SK-N-SH treated with all-trans-retinoic acid at 6 μM for 48 hours (cell line): Measurements from ENCODE around the gene ZNF331.

Source experiments
- CREB5 ChIP-seq: fragments of 250-450 bp; sonication (Bioruptor Pico); IDR thresholded peaks from 2 replicates; pipeline ENCODE4 v1.5.1; 2020; ENCODE audit warnings: low read depth, mild to moderate bottlenecking, moderate library complexity
- ISL1 ChIP-seq: fragments of 250-450 bp; sonication (Bioruptor Pico); IDR thresholded peaks from 2 replicates; pipeline ENCODE4 v2.1.2; 2022; ENCODE audit warnings: mild to moderate bottlenecking, moderate library complexity
- POU6F1 ChIP-seq: fragments of 250-450 bp; sonication (Bioruptor Pico); IDR thresholded peaks from 2 replicates; pipeline ENCODE4 v1.8.0; 2021; ENCODE audit warnings: low read depth, mild to moderate bottlenecking, moderate library complexity, borderline replicate concordance
- PPARA ChIP-seq: fragments of 250-450 bp; sonication (Bioruptor Pico); IDR thresholded peaks from 2 replicates; pipeline ENCODE4 v1.5.0; 2020; ENCODE audit warnings: mild to moderate bottlenecking, borderline replicate concordance
- RARB ChIP-seq: fragments of 250-450 bp; sonication (Bioruptor Pico); IDR thresholded peaks from 2 replicates; pipeline ENCODE4 v1.8.0; 2021; ENCODE audit warnings: mild to moderate bottlenecking, moderate library complexity
- TCF4 ChIP-seq: fragments of 250-450 bp; sonication (Bioruptor Pico); IDR thresholded peaks from 2 replicates; pipeline ENCODE4 v1.8.0; 2021; ENCODE audit warnings: mild to moderate bottlenecking, moderate library complexity, borderline replicate concordance
- TOX ChIP-seq: fragments of 250-450 bp; sonication (Bioruptor Pico); IDR thresholded peaks from 2 replicates; pipeline ENCODE4 v1.8.0; 2021; ENCODE audit warnings: mild to moderate bottlenecking, moderate library complexity, borderline replicate concordance
- TSHZ2 ChIP-seq: fragments of 250-450 bp; sonication (Bioruptor Pico); IDR thresholded peaks from 2 replicates; pipeline ENCODE4 v1.5.0; 2020; ENCODE audit warnings: mild to moderate bottlenecking, moderate library complexity
- ZC3H10 ChIP-seq: fragments of 250-450 bp; sonication (Bioruptor Pico); IDR thresholded peaks from 2 replicates; pipeline ENCODE4 v1.5.1; 2021; ENCODE audit warnings: mild to moderate bottlenecking, moderate library complexity
- ZFP3 ChIP-seq: fragments of 250-450 bp; sonication (Bioruptor Pico); IDR thresholded peaks from 2 replicates; pipeline ENCODE4 v1.5.0; 2020; ENCODE audit warnings: mild to moderate bottlenecking, moderate library complexity
- ZNF8 ChIP-seq: fragments of 450-650 bp; formaldehyde crosslinking; IDR thresholded peaks from 2 replicates; pipeline ENCODE4 v1.5.0; 2020; ENCODE audit warnings: mild to moderate bottlenecking, moderate library complexity

GRCh38 chr19:53626976-53627375 lies 89.0 kb downstream of the ZNF331 start:
- no peak for TF ChIP-seq ZFP3
- no peak for TF ChIP-seq RARB (CRISPR knock-in tag)
- TF ChIP-seq ZNF8: no peak
- TF ChIP-seq TOX: no peak
- TF ChIP-seq ISL1 (CRISPR knock-in tag): no peak
- TF ChIP-seq TSHZ2 (CRISPR knock-in tag): no peak
- no peak for TF ChIP-seq ZC3H10 (CRISPR knock-in tag)
- TF ChIP-seq POU6F1 (CRISPR knock-in tag): no peak
- TF ChIP-seq PPARA (CRISPR knock-in tag): no peak
- TF ChIP-seq TCF4 (CRISPR knock-in tag): no peak
- TF ChIP-seq CREB5: no peak
